CD8-positive, alpha-beta memory T cell (primary cell): ENCODE results near the gene PDE11A. TPM values are rescaled to one million over a fixed set of nuclear protein-coding genes. Genes with fewer than 3 reads are reported as not detected.

Experiments used
- CTCF ChIA-PET: fragments of 350-600 bp; sonication (Branson Sonifier 250); formaldehyde crosslinking; loops from one replicate; lab custom pipeline; 2021; ENCODE audit warnings: antibody characterized with exemption; lab: Charles Lee
- POLR2A ChIA-PET: fragments of 350-600 bp; sonication (Branson Sonifier 250); formaldehyde crosslinking; loops from one replicate; lab custom pipeline; 2021; ENCODE audit warnings: antibody characterized with exemption; lab: Charles Lee
- DNase-seq, 5 donors: peaks; one replicate each; pipeline versions ENCODE4 v3.0.0 to v3.0.0-alpha.2; 2020 to 2022; ENCODE audit warnings: mixed read lengths in 1 of 5
- H3K27ac ChIP-seq: one replicate; pipeline ENCODE4 v1.7.0; 2013; ENCODE audit warnings: low read depth, mild to moderate bottlenecking, low read length, moderate library complexity
- H3K27me3 ChIP-seq: 2 replicates; pipeline ENCODE4 v1.7.0; 2013; ENCODE audit warnings: low read length, mild to moderate bottlenecking; ENCODE audit not compliant: insufficient read depth, poor library complexity, severe bottlenecking
- H3K36me3 ChIP-seq: 2 replicates; pipeline ENCODE4 v1.7.0; 2013; ENCODE audit warnings: mild to moderate bottlenecking, low read length, moderate library complexity; ENCODE audit not compliant: insufficient read depth
- H3K4me1 ChIP-seq: 2 replicates; pipeline ENCODE4 v1.7.0; 2013; ENCODE audit warnings: mild to moderate bottlenecking, low read length, moderate library complexity; ENCODE audit not compliant: insufficient read depth
- H3K4me3 ChIP-seq: 2 replicates; pipeline ENCODE4 v1.7.0; 2013; ENCODE audit warnings: mild to moderate bottlenecking, low read length
- H3K9me3 ChIP-seq: 2 replicates; pipeline ENCODE4 v1.7.0; 2013; ENCODE audit warnings: mild to moderate bottlenecking, low read length
- H3K27ac Mint-ChIP-seq, 8 donors: one replicate each; pipeline ENCODE4 v1.8.0; 2020 to 2021; ENCODE audit warnings: mixed read lengths in 8 of 8, mild to moderate bottlenecking in 6 of 8, inconsistent platforms in 3 of 8, moderate library complexity in 3 of 8
- H3K27me3 Mint-ChIP-seq, 2 donors: one replicate each; pipeline ENCODE4 v1.8.0; 2020 to 2021; ENCODE audit warnings: mixed read lengths in 2 of 2, mild to moderate bottlenecking in 1 of 2, moderate library complexity in 1 of 2
- H3K36me3 Mint-ChIP-seq, 3 donors: one replicate each; pipeline ENCODE4 v1.8.0; 2020 to 2021; ENCODE audit warnings: mixed read lengths in 3 of 3, inconsistent platforms in 1 of 3, mild to moderate bottlenecking in 1 of 3
- H3K4me1 Mint-ChIP-seq, 3 donors: one replicate each; pipeline ENCODE4 v1.8.0; 2020 to 2021; ENCODE audit warnings: mixed read lengths in 3 of 3, inconsistent platforms in 1 of 3, mild to moderate bottlenecking in 1 of 3
- H3K4me3 Mint-ChIP-seq, 7 donors: one replicate each; pipeline ENCODE4 v1.8.0; 2020 to 2021; ENCODE audit warnings: mixed read lengths in 7 of 7, mild to moderate bottlenecking in 6 of 7, moderate library complexity in 4 of 7, inconsistent platforms in 2 of 7
- H3K9me3 Mint-ChIP-seq, 5 donors: one replicate each; pipeline ENCODE4 v1.8.0; 2020 to 2022; ENCODE audit warnings: mixed read lengths in 5 of 5, mild to moderate bottlenecking in 3 of 5, moderate library complexity in 2 of 5, inconsistent platforms in 1 of 5
- polyA plus RNA-seq: library from polyadenylated mRNA; unstranded; fragments of 300-500 nt; fragmentation: Illumina TruSeq; gene quantifications from one replicate; pipeline ENCODE4 v1.2.3, GENCODE V29; 2021
- total RNA-seq, 2 experiments: library from RNA; stranded (reverse); gene quantifications; one replicate each; pipeline ENCODE4 v1.2.3, GENCODE V29; 2021

Gene PDE11A
- total and polyA plus RNA-seq, 3 experiments from 2014 or later: not detected

DNA sequence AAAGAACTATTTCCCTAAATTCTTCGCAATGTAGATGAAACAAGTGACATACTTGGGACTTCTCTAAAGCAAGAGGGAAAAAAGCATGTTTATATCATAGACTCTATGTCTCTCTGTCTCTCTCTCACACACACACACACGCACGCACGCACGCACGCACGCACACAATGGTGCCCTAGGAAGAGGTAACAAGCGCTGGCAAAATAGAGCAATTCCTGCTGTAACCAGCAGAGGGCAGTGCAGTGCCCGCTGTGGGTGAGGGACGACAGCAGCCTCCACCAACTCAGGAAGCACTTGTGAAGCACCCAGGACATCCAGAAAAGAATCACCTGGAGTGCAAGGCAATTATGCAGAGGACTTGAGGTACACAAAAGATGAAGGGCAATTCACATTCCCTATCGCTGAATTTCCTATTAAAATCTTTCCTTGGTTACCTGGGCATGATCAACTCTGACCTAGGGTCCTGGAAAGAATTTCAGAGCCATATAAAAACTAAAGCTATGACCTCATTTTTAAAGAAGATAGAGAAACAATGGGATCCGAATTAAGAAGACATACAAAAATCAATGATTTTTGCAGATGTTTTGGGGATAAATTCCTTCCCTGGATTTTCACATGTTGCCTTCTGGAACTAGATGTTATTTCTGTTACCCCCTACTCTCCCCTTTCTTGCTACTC is 166.4 kb downstream of the PDE11A start:
- Mint-ChIP-seq H3K36me3 (no peaks in the 10 kb centered on the region), H3K4me3 (no peak overlapping the region), H3K9me3 (no peaks in the 10 kb centered on the region), H3K4me1 (peaks cover 0 to 7% (median 0%) of the 10 kb centered on the region in 3 donors), H3K27me3 (peaks cover 4 to 9% of the 10 kb centered on the region in 2 donors), H3K27ac (no peak overlapping the region)
- no peaks in the 10 kb centered on the region for H3K36me3 ChIP-seq
- no peaks in the 10 kb centered on the region for H3K27me3 ChIP-seq
- ChIA-PET CTCF (no interaction called here), POLR2A (no interaction called here)
- no peak overlapping the region for H3K27ac ChIP-seq
- H3K4me1 ChIP-seq: no peaks in the 10 kb centered on the region
- H3K9me3 ChIP-seq: no peaks in the 10 kb centered on the region
- H3K4me3 ChIP-seq: no peak overlapping the region
- peak; percentile 7 to 62 (median 23) for DNase-seq

- no peak overlapping the region for H3K4me3 ChIP-seq
- H3K27me3 ChIP-seq: no peaks in the 10 kb centered on the region
- H3K36me3 Mint-ChIP-seq: no peaks in the 10 kb centered on the region
- CTCF ChIA-PET: no interaction called here
- no peak overlapping the region for H3K27ac ChIP-seq
- H3K36me3 ChIP-seq: no peaks in the 10 kb centered on the region
- H3K4me3 Mint-ChIP-seq: no peak overlapping the region
- DNase-seq: no peak
- no peak overlapping the region for H3K27ac Mint-ChIP-seq
- peaks cover 0 to 7% (median 0%) of the 10 kb centered on the region in 3 donors for H3K4me1 Mint-ChIP-seq
- H3K4me1 ChIP-seq: no peaks in the 10 kb centered on the region
- H3K9me3 ChIP-seq: no peaks in the 10 kb centered on the region
- peaks cover 5 to 13% of the 10 kb centered on the region in 2 donors for H3K27me3 Mint-ChIP-seq
- no peaks in the 10 kb centered on the region for H3K9me3 Mint-ChIP-seq
- POLR2A ChIA-PET: no interaction called here
Measured at GRCh38 chr2:177905640-177906039, 166.9 kb downstream of the PDE11A start.

DNA sequence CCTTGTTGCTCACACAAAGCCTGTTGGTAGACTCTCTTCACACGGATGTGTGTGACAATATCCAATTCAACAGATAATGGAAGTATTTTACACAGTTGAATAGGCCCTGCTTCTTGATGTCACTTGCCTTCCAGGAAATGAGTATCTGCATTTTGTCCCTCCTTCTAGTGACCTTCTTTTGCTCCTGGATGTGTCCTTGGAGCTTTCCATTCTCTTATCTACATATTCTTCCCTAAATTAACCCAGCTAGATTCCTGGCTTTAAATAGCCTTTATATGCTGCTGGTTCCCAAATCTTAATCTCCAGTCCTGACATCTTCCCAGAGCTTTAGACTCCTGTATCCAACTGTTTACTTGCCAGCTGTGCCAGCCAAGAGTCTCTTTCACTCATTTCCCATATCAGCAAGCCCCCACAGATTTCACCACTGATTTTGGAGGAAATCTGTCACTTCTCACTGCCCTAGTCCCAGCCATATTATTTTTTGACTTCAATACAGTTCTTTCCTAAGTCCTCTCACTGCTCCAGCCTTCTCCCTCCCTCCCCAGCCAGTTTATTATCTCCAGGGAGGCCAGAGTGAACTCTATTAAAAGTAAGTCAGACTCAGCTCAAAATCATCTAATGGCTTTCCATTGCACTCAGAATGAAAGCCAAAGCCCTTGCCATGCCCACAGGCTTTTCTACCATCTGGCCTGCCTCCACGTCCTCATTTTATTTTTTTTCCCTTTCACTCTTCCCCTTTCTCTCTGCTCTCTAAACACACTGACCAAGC is 170.0 kb downstream of the PDE11A start:
- POLR2A ChIA-PET: no interaction called here
- DNase-seq: no peak
- H3K27ac ChIP-seq: no peak overlapping the region
- no peak overlapping the region for H3K4me3 ChIP-seq
- H3K27me3 ChIP-seq: no peaks in the 10 kb centered on the region
- CTCF ChIA-PET: no interaction called here
- H3K9me3 Mint-ChIP-seq: no peaks in the 10 kb centered on the region
- peaks cover 5 to 13% of the 10 kb centered on the region in 2 donors for H3K27me3 Mint-ChIP-seq
- H3K36me3 ChIP-seq: no peaks in the 10 kb centered on the region
- peak overlapping the region in 1 of 8 donors; percentile 15 for H3K27ac Mint-ChIP-seq
- no peaks in the 10 kb centered on the region for H3K36me3 Mint-ChIP-seq
- H3K4me1 ChIP-seq: no peaks in the 10 kb centered on the region
- H3K4me3 Mint-ChIP-seq: no peak overlapping the region
- no peaks in the 10 kb centered on the region for H3K9me3 ChIP-seq
- no peaks in the 10 kb centered on the region for H3K4me1 Mint-ChIP-seq

DNA sequence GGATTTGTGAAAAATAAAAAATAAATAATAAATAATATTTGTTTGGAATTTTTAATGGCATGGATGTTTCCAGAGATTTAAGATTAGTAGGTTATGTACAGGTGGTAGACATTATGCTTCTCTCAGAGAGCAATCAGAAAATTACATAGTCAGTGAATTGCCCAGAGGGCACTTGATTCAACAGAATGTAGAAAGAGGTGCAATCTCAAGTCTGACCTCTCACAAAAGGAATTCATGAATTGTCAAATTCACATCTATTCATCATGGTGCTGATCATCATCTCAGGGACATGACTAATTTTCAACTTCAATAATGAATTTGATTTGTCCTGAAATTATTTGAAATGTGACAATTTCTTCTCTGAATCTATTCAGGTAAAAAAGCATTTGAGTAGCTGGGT is 172.5 kb downstream of the PDE11A start:
- no peak overlapping the region for H3K27ac ChIP-seq
- no peaks in the 10 kb centered on the region for H3K36me3 ChIP-seq
- H3K9me3 ChIP-seq: no peaks in the 10 kb centered on the region
- Mint-ChIP-seq H3K27ac (no peak overlapping the region), H3K36me3 (no peaks in the 10 kb centered on the region), H3K4me3 (no peak overlapping the region), H3K27me3 (peaks cover 5 to 17% of the 10 kb centered on the region in 2 donors), H3K4me1 (no peaks in the 10 kb centered on the region), H3K9me3 (no peaks in the 10 kb centered on the region)
- no peak for DNase-seq
- CTCF ChIA-PET: no interaction called here
- H3K4me1 ChIP-seq: no peaks in the 10 kb centered on the region
- H3K4me3 ChIP-seq: no peak overlapping the region
- POLR2A ChIA-PET: no interaction called here
- H3K27me3 ChIP-seq: no peaks in the 10 kb centered on the region

DNA sequence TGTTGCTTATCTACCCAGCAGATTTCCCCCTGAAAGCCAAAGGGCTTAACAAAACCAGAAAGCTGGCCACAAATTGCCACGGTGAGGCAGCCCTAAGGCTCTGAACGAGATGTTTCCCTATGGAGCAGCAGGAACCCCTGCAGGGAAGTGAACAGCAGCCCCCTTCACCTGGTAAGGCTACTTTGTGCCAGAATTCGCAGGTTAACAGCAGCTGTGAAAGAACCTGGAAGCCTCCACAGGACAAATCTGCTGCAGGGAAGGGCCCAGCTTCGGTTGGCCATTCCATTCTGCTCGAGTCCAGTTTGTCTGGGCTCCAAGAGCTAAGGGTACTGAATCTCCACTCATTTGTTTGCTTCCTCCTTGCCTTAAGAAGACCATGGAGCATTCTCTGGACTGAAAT is 175.3 kb downstream of the PDE11A start:
- Mint-ChIP-seq H3K27me3 (peaks cover 3 to 30% of the 10 kb centered on the region in 2 donors), H3K4me1 (no peaks in the 10 kb centered on the region), H3K9me3 (peaks cover 0 to 4% (median 0%) of the 10 kb centered on the region in 5 donors), H3K36me3 (no peaks in the 10 kb centered on the region), H3K27ac (no peak overlapping the region), H3K4me3 (no peak overlapping the region)
- Histone ChIP-seq H3K27me3 (peaks cover 3% of the 10 kb centered on the region), H3K4me3 (no peak overlapping the region), H3K9me3 (no peaks in the 10 kb centered on the region), H3K4me1 (no peaks in the 10 kb centered on the region), H3K36me3 (no peaks in the 10 kb centered on the region), H3K27ac (no peak overlapping the region)
- no peak for DNase-seq
- CTCF ChIA-PET: no interaction called here
- POLR2A ChIA-PET: no interaction called here

DNA sequence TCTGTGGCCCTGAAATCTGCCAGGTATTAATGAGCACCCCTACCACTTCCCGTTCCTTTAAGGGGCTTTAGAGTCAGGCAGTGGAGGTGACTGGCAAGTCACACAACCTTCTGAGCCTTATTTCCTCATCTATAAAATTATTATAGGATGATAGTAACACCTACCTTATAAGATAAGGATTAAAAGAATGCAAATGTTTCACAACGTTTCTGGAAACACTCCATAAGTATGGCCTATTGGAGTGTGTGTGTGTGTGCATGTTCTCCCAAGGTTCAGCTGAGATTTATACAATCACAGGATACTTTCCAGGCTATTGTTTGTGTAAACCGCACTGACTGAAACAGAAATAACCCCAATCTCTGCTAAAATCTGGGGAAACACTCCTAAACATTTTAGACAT is 176.0 kb downstream of the PDE11A start:
- H3K36me3 Mint-ChIP-seq: no peaks in the 10 kb centered on the region
- H3K4me3 ChIP-seq: no peak overlapping the region
- H3K9me3 ChIP-seq: no peaks in the 10 kb centered on the region
- no peaks in the 10 kb centered on the region for H3K36me3 ChIP-seq
- CTCF ChIA-PET: no interaction called here
- no peaks in the 10 kb centered on the region for H3K4me1 ChIP-seq
- H3K4me1 Mint-ChIP-seq: no peaks in the 10 kb centered on the region
- DNase-seq: no peak
- H3K9me3 Mint-ChIP-seq: peaks cover 0 to 4% (median 0%) of the 10 kb centered on the region in 5 donors
- peaks cover 3 to 34% of the 10 kb centered on the region in 2 donors for H3K27me3 Mint-ChIP-seq
- no peak overlapping the region for H3K27ac ChIP-seq
- peaks cover 3% of the 10 kb centered on the region for H3K27me3 ChIP-seq
- no peak overlapping the region for H3K4me3 Mint-ChIP-seq
- H3K27ac Mint-ChIP-seq: no peak overlapping the region
- POLR2A ChIA-PET: no interaction called here

DNA sequence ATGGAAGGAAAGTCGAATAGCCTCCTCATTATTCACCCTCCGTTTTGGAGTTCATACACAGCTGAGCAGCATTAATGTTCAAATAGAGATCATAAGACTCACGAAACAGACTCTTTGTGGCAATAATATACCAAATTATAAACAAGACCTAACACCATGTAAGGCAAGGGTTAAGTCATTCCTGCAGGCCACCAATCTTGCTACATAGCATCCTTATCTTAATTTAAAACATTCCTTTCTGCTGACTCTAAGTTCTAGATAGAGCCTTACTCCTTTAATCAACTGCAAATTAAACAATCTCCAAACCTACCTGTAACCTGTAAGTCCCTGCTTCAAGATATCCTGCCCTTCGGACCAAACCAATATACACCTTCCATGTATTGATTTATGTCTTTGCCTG is 178.0 kb downstream of the PDE11A start:
- no peaks in the 10 kb centered on the region for H3K9me3 ChIP-seq
- no peak overlapping the region for H3K4me3 ChIP-seq
- no peak overlapping the region for H3K27ac ChIP-seq
- H3K36me3 ChIP-seq: no peaks in the 10 kb centered on the region
- Mint-ChIP-seq H3K9me3 (peaks cover 0 to 4% (median 0%) of the 10 kb centered on the region in 5 donors), H3K36me3 (no peaks in the 10 kb centered on the region), H3K4me3 (no peak overlapping the region), H3K27ac (no peak overlapping the region), H3K27me3 (peaks cover 2 to 34% of the 10 kb centered on the region in 2 donors), H3K4me1 (no peaks in the 10 kb centered on the region)
- DNase-seq: no peak
- ChIA-PET POLR2A (no interaction called here), CTCF (no interaction called here)
- H3K4me1 ChIP-seq: no peaks in the 10 kb centered on the region
- H3K27me3 ChIP-seq: peaks cover 3% of the 10 kb centered on the region

GRCh38 chr2:177893880-177894279 is 178.7 kb downstream of the PDE11A start:
- ChIA-PET POLR2A (no interaction called here), CTCF (no interaction called here)
- peaks cover 3% of the 10 kb centered on the region for H3K27me3 ChIP-seq
- no peak for DNase-seq
- H3K36me3 ChIP-seq: no peaks in the 10 kb centered on the region
- H3K4me3 Mint-ChIP-seq: no peak overlapping the region
- H3K9me3 Mint-ChIP-seq: peaks cover 0 to 4% (median 0%) of the 10 kb centered on the region in 5 donors
- H3K27me3 Mint-ChIP-seq: peaks cover 2 to 34% of the 10 kb centered on the region in 2 donors
- H3K36me3 Mint-ChIP-seq: no peaks in the 10 kb centered on the region
- no peak overlapping the region for H3K4me3 ChIP-seq
- no peaks in the 10 kb centered on the region for H3K4me1 Mint-ChIP-seq
- no peak overlapping the region for H3K27ac ChIP-seq
- no peaks in the 10 kb centered on the region for H3K4me1 ChIP-seq
- no peak overlapping the region for H3K27ac Mint-ChIP-seq
- H3K9me3 ChIP-seq: no peaks in the 10 kb centered on the region
